Measurements from ENCODE around the gene CFAP99.
A peak's percentile ranks its signal among the peaks of the same experiment; 100 is the strongest.

The CFAP99 gene

DNA sequence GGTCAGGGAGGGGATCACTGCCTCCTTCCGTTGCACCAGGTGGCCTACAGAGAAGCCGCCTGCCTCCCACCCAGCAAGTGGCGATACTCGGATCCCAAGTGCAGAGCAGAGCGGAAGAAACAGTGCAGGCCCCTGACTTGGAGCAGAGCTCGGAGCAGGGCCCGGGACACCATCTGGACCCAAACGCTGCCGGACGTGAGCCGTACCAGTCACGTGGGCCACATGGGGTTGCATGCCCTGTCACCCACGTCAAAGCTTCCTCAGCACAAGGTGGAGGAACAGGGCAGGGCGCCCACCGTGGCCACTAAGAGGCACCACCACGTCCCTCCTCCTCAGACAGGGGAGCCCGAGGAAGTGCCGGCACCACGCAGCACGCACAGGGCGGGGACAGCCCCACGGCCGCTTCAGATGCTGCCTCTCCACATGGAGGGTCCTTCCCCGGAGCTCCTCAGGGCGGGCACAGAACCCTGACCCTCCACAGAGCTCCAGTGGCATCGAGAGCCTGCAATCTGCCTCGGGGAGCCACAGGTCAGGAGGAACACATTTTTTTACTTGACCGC lies 19.0 kb upstream of the CFAP99 start:
- H3K4me1 ChIP-seq, result no peaks in the 10 kb centered on the region
- no peak overlapping the region for H3K27ac ChIP-seq
- no peaks in the 10 kb centered on the region for H3K36me3 ChIP-seq (ENCODE audit: control insufficient read depth, insufficient read depth, low read length)
- H3K4me2 ChIP-seq (ENCODE audit: low read length), result no peak overlapping the region
- no peak overlapping the region for H2AFZ ChIP-seq
- no peak overlapping the region for H3K9ac ChIP-seq
- H3K9me3 ChIP-seq (ENCODE audit: control insufficient read depth, low read length), result no peaks in the 10 kb centered on the region
- H3K27me3 ChIP-seq (ENCODE audit: control insufficient read depth, insufficient read depth, low read length), result no peaks in the 10 kb centered on the region
- no peak overlapping the region for H3K4me3 ChIP-seq (ENCODE audit: low read depth, low read length)
- TF ChIP-seq, protein P1, sequence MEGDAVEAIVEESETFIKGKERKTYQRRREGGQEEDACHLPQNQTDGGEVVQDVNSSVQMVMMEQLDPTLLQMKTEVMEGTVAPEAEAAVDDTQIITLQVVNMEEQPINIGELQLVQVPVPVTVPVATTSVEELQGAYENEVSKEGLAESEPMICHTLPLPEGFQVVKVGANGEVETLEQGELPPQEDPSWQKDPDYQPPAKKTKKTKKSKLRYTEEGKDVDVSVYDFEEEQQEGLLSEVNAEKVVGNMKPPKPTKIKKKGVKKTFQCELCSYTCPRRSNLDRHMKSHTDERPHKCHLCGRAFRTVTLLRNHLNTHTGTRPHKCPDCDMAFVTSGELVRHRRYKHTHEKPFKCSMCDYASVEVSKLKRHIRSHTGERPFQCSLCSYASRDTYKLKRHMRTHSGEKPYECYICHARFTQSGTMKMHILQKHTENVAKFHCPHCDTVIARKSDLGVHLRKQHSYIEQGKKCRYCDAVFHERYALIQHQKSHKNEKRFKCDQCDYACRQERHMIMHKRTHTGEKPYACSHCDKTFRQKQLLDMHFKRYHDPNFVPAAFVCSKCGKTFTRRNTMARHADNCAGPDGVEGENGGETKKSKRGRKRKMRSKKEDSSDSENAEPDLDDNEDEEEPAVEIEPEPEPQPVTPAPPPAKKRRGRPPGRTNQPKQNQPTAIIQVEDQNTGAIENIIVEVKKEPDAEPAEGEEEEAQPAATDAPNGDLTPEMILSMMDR (IDR thresholded peaks at IDR 0.05), result no peak
- no peaks in the 10 kb centered on the region for H3K79me2 ChIP-seq

DNA sequence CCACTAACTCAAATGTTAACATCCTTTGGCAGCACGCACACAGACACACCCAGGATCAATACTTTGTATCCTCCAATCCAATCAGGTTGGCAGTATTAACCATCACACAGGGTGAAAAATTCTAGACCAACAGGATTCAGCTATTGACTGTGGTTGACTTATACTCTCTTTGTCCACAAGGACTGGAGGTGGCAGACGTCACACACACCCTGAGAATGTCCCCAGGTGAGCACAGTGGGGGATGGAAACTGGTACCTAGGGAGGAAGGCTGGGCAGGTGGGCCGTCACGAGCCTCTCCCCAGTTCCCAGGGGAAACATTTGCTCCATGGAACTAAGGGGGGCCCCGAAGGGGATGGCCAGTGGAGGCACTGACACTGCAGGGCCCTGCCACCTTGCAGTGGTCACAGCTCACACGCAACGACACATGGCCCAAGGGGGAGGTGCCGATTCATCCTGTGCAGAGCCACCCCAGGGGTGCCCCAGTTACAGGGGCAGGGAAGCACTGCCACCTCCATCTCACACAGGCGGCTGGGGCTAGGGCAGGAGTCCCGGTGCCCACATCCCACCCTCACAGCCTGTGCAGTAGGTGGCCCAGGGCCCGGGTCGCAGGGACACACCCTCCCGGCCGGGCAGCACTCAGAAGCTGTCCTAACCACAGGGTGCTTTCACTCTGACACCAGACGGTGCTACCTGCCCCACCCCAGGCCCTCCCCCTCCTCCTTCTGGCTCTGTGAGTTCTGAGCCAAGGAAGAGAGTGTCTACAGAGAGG lies 17.7 kb upstream of the CFAP99 start:
- Histone ChIP-seq H2AFZ (no peak overlapping the region), H3K4me3 (ENCODE audit: low read depth, low read length) (no peak overlapping the region), H3K27me3 (ENCODE audit: control insufficient read depth, insufficient read depth, low read length) (no peaks in the 10 kb centered on the region), H3K9me3 (ENCODE audit: control insufficient read depth, low read length) (no peaks in the 10 kb centered on the region), H3K79me2 (no peaks in the 10 kb centered on the region), H3K4me1 (no peaks in the 10 kb centered on the region), H3K4me2 (ENCODE audit: low read length) (no peak overlapping the region), H3K36me3 (ENCODE audit: control insufficient read depth, insufficient read depth, low read length) (no peaks in the 10 kb centered on the region), H3K27ac (no peak overlapping the region), H3K9ac (no peak overlapping the region)
- TF ChIP-seq, protein P1 (IDR thresholded peaks at IDR 0.05), result no peak

DNA sequence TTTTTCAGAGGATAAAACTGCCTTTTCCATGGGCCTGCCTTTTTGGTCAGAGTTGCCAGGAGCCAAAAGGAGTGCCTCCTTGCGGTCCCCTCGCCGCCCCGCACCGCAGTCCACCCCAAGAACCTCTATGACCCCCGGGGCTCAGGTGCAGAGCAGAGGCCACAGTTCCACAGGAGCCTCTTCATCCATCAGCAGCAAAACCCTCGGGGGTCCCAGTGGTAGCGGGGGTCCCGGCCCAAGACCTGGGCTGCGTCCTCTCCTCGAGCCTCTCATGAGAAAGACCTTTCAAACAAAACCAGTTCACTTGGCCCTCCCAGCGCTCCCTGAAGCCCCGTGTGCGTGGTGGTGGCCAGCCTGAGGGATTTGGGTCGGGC lies 17.2 kb upstream of the CFAP99 start:
- H3K4me3 ChIP-seq (ENCODE audit: low read depth, low read length), result no peak overlapping the region
- no peaks in the 10 kb centered on the region for H3K36me3 ChIP-seq (ENCODE audit: control insufficient read depth, insufficient read depth, low read length)
- no peak overlapping the region for H3K27ac ChIP-seq
- H3K9me3 ChIP-seq (ENCODE audit: control insufficient read depth, low read length), result no peaks in the 10 kb centered on the region
- no peak overlapping the region for H2AFZ ChIP-seq
- no peaks in the 10 kb centered on the region for H3K4me1 ChIP-seq
- TF ChIP-seq, protein P1 (IDR thresholded peaks at IDR 0.05), result no peak
- no peaks in the 10 kb centered on the region for H3K79me2 ChIP-seq
- no peak overlapping the region for H3K9ac ChIP-seq
- peak overlapping the region; percentile 65 for H3K4me2 ChIP-seq (ENCODE audit: low read length)
- H3K27me3 ChIP-seq (ENCODE audit: control insufficient read depth, insufficient read depth, low read length), result no peaks in the 10 kb centered on the region

DNA sequence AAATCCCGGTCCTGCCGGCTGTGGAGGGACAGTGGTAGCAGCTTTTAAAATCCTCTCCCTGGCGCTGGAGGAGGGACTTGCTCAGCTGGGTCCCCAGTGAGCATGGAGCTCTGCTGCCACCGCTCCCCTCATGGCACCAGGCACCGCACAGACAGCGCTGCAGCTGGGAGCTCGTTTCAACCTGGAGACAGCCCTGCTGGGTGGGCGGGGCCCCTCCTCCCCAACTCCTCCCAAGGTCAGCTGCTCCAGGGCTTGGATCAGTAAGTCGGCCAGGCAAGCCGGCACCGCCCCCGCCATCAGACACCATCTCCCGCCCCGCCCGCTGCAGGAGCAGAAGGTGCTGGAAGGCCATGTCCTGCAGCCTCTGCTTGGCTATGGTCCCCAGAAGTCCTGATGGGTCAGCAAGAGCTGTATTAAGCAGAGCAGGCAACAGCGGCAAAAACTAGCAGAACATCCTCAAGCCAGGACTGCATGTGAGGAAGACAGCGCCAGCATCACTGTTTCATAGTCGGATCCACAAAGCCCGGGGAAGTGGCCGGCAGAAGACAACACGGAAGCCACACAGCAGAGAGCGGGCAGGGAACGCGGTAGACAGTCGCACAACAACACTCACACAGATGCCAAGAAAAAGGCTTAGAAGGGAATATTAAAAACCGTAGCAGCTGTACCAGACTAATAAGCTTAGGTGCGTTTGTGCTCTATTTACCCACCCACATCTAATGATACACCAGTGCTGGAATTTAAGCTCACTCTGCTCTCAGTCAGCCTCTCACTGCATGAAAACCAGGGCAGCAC lies 16.5 kb upstream of the CFAP99 start:
- peak overlapping the region; percentile 65 for H3K4me2 ChIP-seq (ENCODE audit: low read length)
- TF ChIP-seq, protein P1 (IDR thresholded peaks at IDR 0.05), result no peak
- H3K4me3 ChIP-seq (ENCODE audit: low read depth, low read length), result peak overlapping the region; percentile 34
- H3K27me3 ChIP-seq (ENCODE audit: control insufficient read depth, insufficient read depth, low read length), result no peaks in the 10 kb centered on the region
- no peaks in the 10 kb centered on the region for H3K9me3 ChIP-seq (ENCODE audit: control insufficient read depth, low read length)
- no peaks in the 10 kb centered on the region for H3K36me3 ChIP-seq (ENCODE audit: control insufficient read depth, insufficient read depth, low read length)
- H3K9ac ChIP-seq, result no peak overlapping the region
- no peak overlapping the region for H3K27ac ChIP-seq
- no peaks in the 10 kb centered on the region for H3K4me1 ChIP-seq
- peak overlapping the region; percentile 38 for H2AFZ ChIP-seq
- no peaks in the 10 kb centered on the region for H3K79me2 ChIP-seq

Measured in parathyroid adenoma (tissue), 2 donors.